ENCODE results near the gene RNU5D-1.
"Not testable (repeated sequence)": the region's sequence is repeated elsewhere in the genome, so short reads cannot be mapped to it uniquely, and the experiment has no call there.

The RNU5D-1 gene

GRCh38 chr1:44705470-44705869 lies 25.5 kb downstream of the RNU5D-1 start:
- no peaks in the 10 kb centered on the region for H3F3A ChIP-seq (ENCODE audit: insufficient read depth, low read length)
- no peak overlapping the region for H3K9ac ChIP-seq (ENCODE audit: low read length)
- peaks cover 6% of the 10 kb centered on the region for H3K4me1 ChIP-seq (ENCODE audit: insufficient read depth, low read length, severe bottlenecking)
- H3K4me3 ChIP-seq (ENCODE audit: low read depth, low read length, poor library complexity, severe bottlenecking), result no peak overlapping the region
- no peaks in the 10 kb centered on the region for H3K9me2 ChIP-seq (ENCODE audit: low read depth, low read length)
- no peaks in the 10 kb centered on the region for H3K27me3 ChIP-seq (ENCODE audit: insufficient read depth, low read length)
- H3K9me3 ChIP-seq (ENCODE audit: low read length), result no peaks in the 10 kb centered on the region
- H2AFZ ChIP-seq (ENCODE audit: low read length), result no peak overlapping the region
- H3K36me3 ChIP-seq (ENCODE audit: insufficient read depth, low read length), result no peaks in the 10 kb centered on the region
- H4K20me1 ChIP-seq (ENCODE audit: insufficient read depth, low read length), result no peaks in the 10 kb centered on the region
- no peaks in the 10 kb centered on the region for H3K79me2 ChIP-seq (ENCODE audit: insufficient read depth, low read length)
- no peak for TF ChIP-seq CTCF (IDR thresholded peaks at IDR 0.05; ENCODE audit: low read length)
- TF ChIP-seq EZH2 (IDR thresholded peaks at IDR 0.05; ENCODE audit: borderline replicate concordance, low read length), result no peak
- H3K27ac ChIP-seq (ENCODE audit: low read depth, low read length, poor library complexity, severe bottlenecking), result no peak overlapping the region
- no peak overlapping the region for H3K4me2 ChIP-seq (ENCODE audit: low read length)

GRCh38 chr1:44701141-44701573 lies 29.8 kb downstream of the RNU5D-1 start:
- no peaks in the 10 kb centered on the region for H3K27me3 ChIP-seq (ENCODE audit: insufficient read depth, low read length)
- no peaks in the 10 kb centered on the region for H4K20me1 ChIP-seq (ENCODE audit: insufficient read depth, low read length)
- no peaks in the 10 kb centered on the region for H3K79me2 ChIP-seq (ENCODE audit: insufficient read depth, low read length)
- no peak overlapping the region for H3K27ac ChIP-seq (ENCODE audit: low read depth, low read length, poor library complexity, severe bottlenecking)
- H3F3A ChIP-seq (ENCODE audit: insufficient read depth, low read length), result no peaks in the 10 kb centered on the region
- no peak overlapping the region for H3K4me3 ChIP-seq (ENCODE audit: low read depth, low read length, poor library complexity, severe bottlenecking)
- no peak overlapping the region for H3K4me2 ChIP-seq (ENCODE audit: low read length)
- H3K4me1 ChIP-seq (ENCODE audit: insufficient read depth, low read length, severe bottlenecking), result peaks cover 23% of the 10 kb centered on the region
- no peaks in the 10 kb centered on the region for H3K9me2 ChIP-seq (ENCODE audit: low read depth, low read length)
- no peaks in the 10 kb centered on the region for H3K36me3 ChIP-seq (ENCODE audit: insufficient read depth, low read length)
- TF ChIP-seq CTCF (IDR thresholded peaks at IDR 0.05; ENCODE audit: low read length) (no peak), EZH2 (IDR thresholded peaks at IDR 0.05; ENCODE audit: borderline replicate concordance, low read length) (no peak)
- H2AFZ ChIP-seq (ENCODE audit: low read length), result no peak overlapping the region
- H3K9me3 ChIP-seq (ENCODE audit: low read length), result no peaks in the 10 kb centered on the region
- no peak overlapping the region for H3K9ac ChIP-seq (ENCODE audit: low read length)

- peaks cover 29% of the 10 kb centered on the region for H3K4me1 ChIP-seq (ENCODE audit: insufficient read depth, low read length, severe bottlenecking)
- no peaks in the 10 kb centered on the region for H3K27me3 ChIP-seq (ENCODE audit: insufficient read depth, low read length)
- H3K27ac ChIP-seq (ENCODE audit: low read depth, low read length, poor library complexity, severe bottlenecking), result no peak overlapping the region
- H4K20me1 ChIP-seq (ENCODE audit: insufficient read depth, low read length), result no peaks in the 10 kb centered on the region
- H3K36me3 ChIP-seq (ENCODE audit: insufficient read depth, low read length), result no peaks in the 10 kb centered on the region
- no peak overlapping the region for H3K9ac ChIP-seq (ENCODE audit: low read length)
- no peak for TF ChIP-seq CTCF (IDR thresholded peaks at IDR 0.05; ENCODE audit: low read length)
- no peak for TF ChIP-seq EZH2 (IDR thresholded peaks at IDR 0.05; ENCODE audit: borderline replicate concordance, low read length)
- no peak overlapping the region for H2AFZ ChIP-seq (ENCODE audit: low read length)
- H3K9me3 ChIP-seq (ENCODE audit: low read length), result no peaks in the 10 kb centered on the region
- no peaks in the 10 kb centered on the region for H3F3A ChIP-seq (ENCODE audit: insufficient read depth, low read length)
- H3K79me2 ChIP-seq (ENCODE audit: insufficient read depth, low read length), result no peaks in the 10 kb centered on the region
- H3K4me2 ChIP-seq (ENCODE audit: low read length), result no peak overlapping the region
- no peak overlapping the region for H3K4me3 ChIP-seq (ENCODE audit: low read depth, low read length, poor library complexity, severe bottlenecking)
- no peaks in the 10 kb centered on the region for H3K9me2 ChIP-seq (ENCODE audit: low read depth, low read length)
These were observed 30.4 kb downstream of the RNU5D-1 start for GRCh38 chr1:44700573-44700972.

- H3K9ac ChIP-seq (ENCODE audit: low read length); H3K4me3 ChIP-seq (ENCODE audit: low read depth, low read length, poor library complexity, severe bottlenecking); H3K9me3 ChIP-seq (ENCODE audit: low read length); H4K20me1 ChIP-seq (ENCODE audit: insufficient read depth, low read length); H3K27ac ChIP-seq (ENCODE audit: low read depth, low read length, poor library complexity, severe bottlenecking); H2AFZ ChIP-seq (ENCODE audit: low read length); H3K4me2 ChIP-seq (ENCODE audit: low read length); H3F3A ChIP-seq (ENCODE audit: insufficient read depth, low read length); H3K79me2 ChIP-seq (ENCODE audit: insufficient read depth, low read length); H3K36me3 ChIP-seq (ENCODE audit: insufficient read depth, low read length); H3K9me2 ChIP-seq (ENCODE audit: low read depth, low read length); H3K27me3 ChIP-seq (ENCODE audit: insufficient read depth, low read length): not testable (repeated sequence)
- peaks cover 41% of the 10 kb centered on the region for H3K4me1 ChIP-seq (ENCODE audit: insufficient read depth, low read length, severe bottlenecking)
These were observed 31.6 kb downstream of the RNU5D-1 start for GRCh38 chr1:44699375-44699774.

All from OCI-LY1 (cell line).